Hepatocyte (in vitro differentiated cells): Measurements from ENCODE around the gene SIRT6. TPM values are rescaled to one million over a fixed set of nuclear protein-coding genes. Genes with fewer than 3 reads are reported as not detected.
A peak's percentile ranks its signal among the peaks of the same experiment; 100 is the strongest.

Source experiments
- DNase-seq: peaks from one replicate; pipeline ENCODE4 v3.0.0-alpha.2; 2016; ENCODE audit warnings: low spot score
- H2AFZ ChIP-seq: fragments of 200-600 bp; sonication (generic); 2 replicates; pipeline ENCODE4 v1.6.0; 2016; ENCODE audit warnings: antibody characterized with exemption, mild to moderate bottlenecking
- H3K27ac ChIP-seq: fragments of 200-600 bp; sonication (generic); 2 replicates; pipeline ENCODE4 v1.5.1; 2016; ENCODE audit warnings: mild to moderate bottlenecking
- H3K27me3 ChIP-seq: fragments of 200-600 bp; sonication (generic); 2 replicates; pipeline ENCODE4 v1.6.1; 2016
- H3K36me3 ChIP-seq: fragments of 200-600 bp; sonication (generic); replicated peaks from 2 replicates; pipeline ENCODE4 v1.5.1; 2016; ENCODE audit warnings: low read depth; ENCODE audit not compliant: insufficient read depth
- H3K4me1 ChIP-seq: fragments of 200-600 bp; sonication (generic); 2 replicates; pipeline ENCODE4 v1.5.1; 2016; ENCODE audit warnings: mild to moderate bottlenecking, moderate library complexity; ENCODE audit not compliant: insufficient read depth
- H3K4me2 ChIP-seq: fragments of 200-600 bp; sonication (generic); 2 replicates; pipeline ENCODE4 v1.6.0; 2016
- H3K4me3 ChIP-seq: fragments of 200-600 bp; sonication (generic); 2 replicates; pipeline ENCODE4 v1.5.1; 2016; ENCODE audit warnings: mild to moderate bottlenecking
- H3K79me2 ChIP-seq: fragments of 200-600 bp; sonication (generic); 2 replicates; pipeline ENCODE4 v1.6.0; 2017; ENCODE audit warnings: mild to moderate bottlenecking
- H3K9me2 ChIP-seq: fragments of 200-600 bp; sonication (generic); replicated peaks from 2 replicates; pipeline ENCODE4 v1.6.0; 2017; ENCODE audit warnings: mild to moderate bottlenecking; ENCODE audit not compliant: insufficient read depth
- H3K9me3 ChIP-seq: fragments of 200-600 bp; sonication (generic); 2 replicates; pipeline ENCODE4 v1.5.1; 2016; ENCODE audit warnings: low read depth, mild to moderate bottlenecking
- H4K20me1 ChIP-seq: fragments of 200-600 bp; sonication (generic); 2 replicates; pipeline ENCODE4 v1.6.0; 2016; ENCODE audit warnings: mild to moderate bottlenecking; ENCODE audit not compliant: insufficient read depth, poor library complexity, severe bottlenecking
- CTCF ChIP-seq: fragments of 200-600 bp; sonication (generic); IDR thresholded peaks from 2 replicates; pipeline ENCODE4 v1.5.1; 2016; ENCODE audit warnings: antibody characterized with exemption, mild to moderate bottlenecking; ENCODE audit not compliant: poor library complexity
- EZH2 ChIP-seq: fragments of 200-600 bp; sonication (generic); IDR thresholded peaks from 2 replicates; pipeline ENCODE4 v1.6.1; 2016; ENCODE audit warnings: antibody characterized with exemption, mild to moderate bottlenecking, borderline replicate concordance
- EZH2phosphoT487 ChIP-seq: fragments of 200-600 bp; sonication (generic); IDR thresholded peaks from one replicate; pipeline ENCODE4 v1.6.1; 2018; ENCODE audit warnings: antibody characterized with exemption, mild to moderate bottlenecking, low read depth, moderate library complexity; ENCODE audit not compliant: unreplicated experiment, severe bottlenecking
- WGBS: methylation state at CpG from one replicate; pipeline ENCODE4 v1.1.6; 2016; ENCODE audit warnings: low lambda C conversion rate; ENCODE audit errors: missing lambda C conversion rate; 5-methylcytosine and 5-hydroxymethylcytosine counted together
- polyA plus RNA-seq: library from polyadenylated mRNA; unstranded; fragments of >200 nt; fragmentation: Nextera tagmentation; extraction: Ambion mirVana; gene quantifications from 2 replicates; pipeline ENCODE4 v1.2.1, GENCODE V29; 2016
- total RNA-seq: library from RNA; depleted of rRNA; stranded (reverse); fragments of >200 nt; gene quantifications from 2 replicates; pipeline ENCODE4 v1.2.3, GENCODE V29; 2014

SIRT6 gene
- total and polyA plus RNA-seq, 2 experiments from 2014 or later, result 9.9 to 15.7 TPM

- H3K4me1 ChIP-seq, result peaks cover 5% of the 10 kb centered on the region
- H2AFZ ChIP-seq, result no peak overlapping the region
- H3K4me3 ChIP-seq, result no peak overlapping the region
- no peaks in the 10 kb centered on the region for H4K20me1 ChIP-seq
- H3K27me3 ChIP-seq, result no peaks in the 10 kb centered on the region
- WGBS, result 90% methylated on average over 6 of the region's 6 CpGs
- H3K27ac ChIP-seq, result no peak overlapping the region
- H3K4me2 ChIP-seq, result no peak overlapping the region
- H3K79me2 ChIP-seq, result peaks cover 8% of the 10 kb centered on the region
- DNase-seq, result no peak
- TF ChIP-seq EZH2phosphoT487 (no peak), CTCF (no peak), EZH2 (no peak)
- no peaks in the 10 kb centered on the region for H3K9me3 ChIP-seq
- H3K9me2 ChIP-seq, result no peaks in the 10 kb centered on the region
- H3K36me3 ChIP-seq, result no peaks in the 10 kb centered on the region
Measured at GRCh38 chr19:4157164-4157563, 25.2 kb downstream of the SIRT6 start.

GRCh38 chr19:4154571-4155312, 27.6 kb downstream of the SIRT6 start:
- no peak overlapping the region for H3K4me3 ChIP-seq
- TF ChIP-seq EZH2 (no peak), CTCF (no peak), EZH2phosphoT487 (no peak)
- no peaks in the 10 kb centered on the region for H3K9me3 ChIP-seq
- no peak overlapping the region for H3K27ac ChIP-seq
- H3K79me2 ChIP-seq, result peaks cover 8% of the 10 kb centered on the region
- H3K36me3 ChIP-seq, result no peaks in the 10 kb centered on the region
- H4K20me1 ChIP-seq, result no peaks in the 10 kb centered on the region
- H3K27me3 ChIP-seq, result no peaks in the 10 kb centered on the region
- H3K4me2 ChIP-seq, result peak overlapping the region; percentile 67
- H3K4me1 ChIP-seq, result peaks cover 5% of the 10 kb centered on the region
- no peaks in the 10 kb centered on the region for H3K9me2 ChIP-seq
- no peak overlapping the region for H2AFZ ChIP-seq
- no peak for DNase-seq
- WGBS, result 84% methylated on average over 21 of the region's 21 CpGs

GRCh38 chr19:4152241-4152998, 29.9 kb downstream of the SIRT6 start:
- TF ChIP-seq EZH2, result no peak
- no peak for TF ChIP-seq EZH2phosphoT487
- no peak for TF ChIP-seq CTCF
- no peaks in the 10 kb centered on the region for H4K20me1 ChIP-seq
- no peaks in the 10 kb centered on the region for H3K9me3 ChIP-seq
- 78% methylated on average over 10 of the region's 10 CpGs for WGBS
- no peak overlapping the region for H2AFZ ChIP-seq
- no peaks in the 10 kb centered on the region for H3K9me2 ChIP-seq
- no peak for DNase-seq
- H3K4me2 ChIP-seq, result peak overlapping the region; percentile 58
- no peaks in the 10 kb centered on the region for H3K36me3 ChIP-seq
- peaks cover 5% of the 10 kb centered on the region for H3K4me1 ChIP-seq
- peak overlapping the region; percentile 86 for H3K27ac ChIP-seq
- H3K4me3 ChIP-seq, result no peak overlapping the region
- no peaks in the 10 kb centered on the region for H3K27me3 ChIP-seq
- peaks cover 8% of the 10 kb centered on the region for H3K79me2 ChIP-seq
